Keratinocyte (primary cell): ENCODE measurements around the gene JAM3. TPM values are rescaled to one million over a fixed set of nuclear protein-coding genes. Genes with fewer than 3 reads are reported as not detected.

Source experiments
- DNase-seq: peaks from one replicate; pipeline ENCODE4 v3.0.0-alpha.2; 2011; ENCODE audit warnings: low read depth, missing footprints, low spot score
- FAIRE-seq: peaks from 2 replicates; lab custom pipeline; 2011; peaks lifted over from hg19 to GRCh38; lab: Jason Lieb, UNC
- H2AFZ ChIP-seq: 2 replicates; pipeline ENCODE4 v1.6.0; 2012; ENCODE audit warnings: low read length, control low read depth, inconsistent platforms; ENCODE audit not compliant: control insufficient read depth
- H3K27ac ChIP-seq: 2 replicates; pipeline ENCODE4 v1.5.1; 2011; ENCODE audit warnings: low read length; ENCODE audit not compliant: control insufficient read depth, insufficient read depth
- H3K27me3 ChIP-seq: 3 replicates; pipeline ENCODE4 v1.6.0; 2011; ENCODE audit warnings: low read length; ENCODE audit not compliant: control insufficient read depth, insufficient read depth; ENCODE audit errors: extremely low read depth
- H3K36me3 ChIP-seq, 2 experiments: 2 replicates in 1 of 2; 3 replicates in 1 of 2; pipeline ENCODE4 v1.5.1; 2011; ENCODE audit warnings: low read length in 2 of 2, mild to moderate bottlenecking in 1 of 2; ENCODE audit not compliant: control insufficient read depth in 2 of 2, insufficient read depth in 2 of 2; ENCODE audit errors: extremely low read depth in 1 of 2
- H3K4me1 ChIP-seq: 3 replicates; pipeline ENCODE4 v1.5.1; 2011; ENCODE audit warnings: low read length; ENCODE audit not compliant: control insufficient read depth, insufficient read depth; ENCODE audit errors: extremely low read depth
- H3K4me2 ChIP-seq: 3 replicates; pipeline ENCODE4 v1.6.0; 2011; ENCODE audit warnings: low read depth, low read length; ENCODE audit not compliant: control insufficient read depth, insufficient read depth; ENCODE audit errors: extremely low read depth
- H3K4me3 ChIP-seq, 3 experiments: fragments of 200-600 bp in 1 of 3; sonication (generic) in 1 of 3; 2 replicates in 2 of 3; 3 replicates in 1 of 3; pipeline ENCODE4 v1.5.1; 2011 to 2016; ENCODE audit warnings: low read length in 3 of 3, mild to moderate bottlenecking in 3 of 3, control low read depth in 2 of 3, inconsistent platforms in 1 of 3, low read depth in 1 of 3, mixed read lengths in 1 of 3, mixed run types in 1 of 3, moderate library complexity in 1 of 3; ENCODE audit not compliant: control insufficient read depth in 2 of 3, insufficient read depth in 2 of 3; ENCODE audit errors: extremely low read depth in 1 of 3
- H3K79me2 ChIP-seq: 2 replicates; pipeline ENCODE4 v1.6.0; 2012; ENCODE audit warnings: low read length; ENCODE audit not compliant: control insufficient read depth, insufficient read depth
- H3K9ac ChIP-seq: 3 replicates; pipeline ENCODE4 v1.6.0; 2011; ENCODE audit warnings: low read length; ENCODE audit not compliant: control insufficient read depth, insufficient read depth; ENCODE audit errors: extremely low read depth
- H3K9me1 ChIP-seq: 3 replicates; pipeline ENCODE4 v1.6.0; 2011; ENCODE audit warnings: low read length; ENCODE audit not compliant: control insufficient read depth, insufficient read depth; ENCODE audit errors: extremely low read depth
- H3K9me3 ChIP-seq: 2 replicates; pipeline ENCODE4 v1.5.1; 2012; ENCODE audit warnings: low read depth, low read length; ENCODE audit not compliant: control insufficient read depth
- H4K20me1 ChIP-seq: 3 replicates; pipeline ENCODE4 v1.6.0; 2011; ENCODE audit warnings: low read length; ENCODE audit not compliant: control insufficient read depth, insufficient read depth; ENCODE audit errors: extremely low read depth
- CTCF ChIP-seq, 3 experiments: IDR thresholded peaks in 1 of 3; conservative IDR thresholded peaks in 1 of 3; optimal IDR thresholded peaks in 1 of 3; 2 replicates in 2 of 3; 3 replicates in 1 of 3; pipeline versions ENCODE3 to v1.5.1; 2011; ENCODE audit warnings: low read length in 3 of 3, mild to moderate bottlenecking in 3 of 3, moderate library complexity in 2 of 3, control low read depth in 1 of 3, inconsistent platforms in 1 of 3; ENCODE audit not compliant: insufficient read depth in 2 of 3; ENCODE audit errors: extremely low read depth in 1 of 3
- EZH2 ChIP-seq: IDR thresholded peaks from one replicate; pipeline ENCODE4 v1.6.1; 2012; ENCODE audit warnings: inconsistent platforms, mild to moderate bottlenecking, low read length, moderate library complexity
- dilution Hi-C: fragments of 300-500 bp; cut with MboI; formaldehyde crosslinking; loops from one replicate; pipeline ENCODE4 v1.7.0; 2020; ENCODE audit warnings: low sequenced_read_pairs; ENCODE audit not compliant: extremely low pct_ligation_motif_present
- polyA plus RNA-seq, 5 experiments: library from polyadenylated mRNA; depleted of rRNA in 3 of 5; stranded (reverse) in 3 of 5; stranded (forward) in 1 of 5; unstranded in 1 of 5; fragments of >200 nt; gene quantifications; 1 replicate in 1 of 5; 2 replicates in 3 of 5; 3 replicates in 1 of 5; pipeline versions ENCODE4 v1.2.1 to v1.2.3, GENCODE V29; 2011 to 2012; ENCODE audit warnings: missing spikeins in 2 of 5, low read depth in 1 of 5, low replicate concordance in 1 of 5

JAM3 gene
- polyA plus RNA-seq, 1 donor (not counting 4 experiments of a cell fraction or from before 2014, with no cell fraction given) = 11.4 TPM

GRCh38 chr11:134149371-134149770 lies 80.5 kb downstream of the JAM3 start:
- Histone ChIP-seq H3K79me2 (no peaks in the 10 kb centered on the region), H3K36me3 (peaks cover 10 to 11% of the 10 kb centered on the region in 2 experiments), H3K27me3 (no peaks in the 10 kb centered on the region), H3K4me3 (no peak overlapping the region), H3K9me1 (no peaks in the 10 kb centered on the region), H4K20me1 (no peaks in the 10 kb centered on the region), H2AFZ (no peak overlapping the region), H3K9me3 (no peaks in the 10 kb centered on the region), H3K27ac (no peak overlapping the region), H3K9ac (no peak overlapping the region), H3K4me2 (no peak overlapping the region), H3K4me1 (no peaks in the 10 kb centered on the region)
- dilution Hi-C loops = no loop called here
- DNase-seq (no peak), FAIRE-seq (no peak)
- TF ChIP-seq EZH2 (no peak), CTCF (optimal IDR thresholded peaks at IDR 0.05 in 1 of 3, IDR thresholded peaks at IDR 0.05 in 1 of 3, conservative IDR thresholded peaks at IDR 0.05 in 1 of 3; ENCODE audit: extremely low read depth in 1 of 3, insufficient read depth in 2 of 3, low read length in 3 of 3) (no peak)

GRCh38 chr11:134150195-134150903 lies 81.5 kb downstream of the JAM3 start:
- Histone ChIP-seq H3K4me2 (no peak overlapping the region), H3K4me1 (no peaks in the 10 kb centered on the region), H3K79me2 (no peaks in the 10 kb centered on the region), H3K27ac (no peak overlapping the region), H3K9ac (no peak overlapping the region), H3K4me3 (no peak overlapping the region), H3K27me3 (no peaks in the 10 kb centered on the region), H4K20me1 (no peaks in the 10 kb centered on the region), H3K9me3 (no peaks in the 10 kb centered on the region), H3K36me3 (peaks cover 10 to 11% of the 10 kb centered on the region in 2 experiments), H3K9me1 (no peaks in the 10 kb centered on the region), H2AFZ (no peak overlapping the region)
- TF ChIP-seq CTCF (optimal IDR thresholded peaks at IDR 0.05 in 1 of 3, IDR thresholded peaks at IDR 0.05 in 1 of 3, conservative IDR thresholded peaks at IDR 0.05 in 1 of 3; ENCODE audit: extremely low read depth in 1 of 3, insufficient read depth in 2 of 3, low read length in 3 of 3) = no peak
- no peak for TF ChIP-seq EZH2
- no peak for FAIRE-seq
- no peak for DNase-seq
- dilution Hi-C loops = no loop called here
